GM18517 (cell line): ENCODE measurements around the gene SLC6A6.

Experiments used
- ATAC-seq: cut with Tn5 transposase; IDR thresholded peaks from one replicate; pipeline ENCODE4 v1.9.1; 2021; ENCODE audit warnings: mild to moderate bottlenecking, moderate library complexity; ENCODE audit not compliant: unreplicated experiment

SLC6A6 gene

DNA sequence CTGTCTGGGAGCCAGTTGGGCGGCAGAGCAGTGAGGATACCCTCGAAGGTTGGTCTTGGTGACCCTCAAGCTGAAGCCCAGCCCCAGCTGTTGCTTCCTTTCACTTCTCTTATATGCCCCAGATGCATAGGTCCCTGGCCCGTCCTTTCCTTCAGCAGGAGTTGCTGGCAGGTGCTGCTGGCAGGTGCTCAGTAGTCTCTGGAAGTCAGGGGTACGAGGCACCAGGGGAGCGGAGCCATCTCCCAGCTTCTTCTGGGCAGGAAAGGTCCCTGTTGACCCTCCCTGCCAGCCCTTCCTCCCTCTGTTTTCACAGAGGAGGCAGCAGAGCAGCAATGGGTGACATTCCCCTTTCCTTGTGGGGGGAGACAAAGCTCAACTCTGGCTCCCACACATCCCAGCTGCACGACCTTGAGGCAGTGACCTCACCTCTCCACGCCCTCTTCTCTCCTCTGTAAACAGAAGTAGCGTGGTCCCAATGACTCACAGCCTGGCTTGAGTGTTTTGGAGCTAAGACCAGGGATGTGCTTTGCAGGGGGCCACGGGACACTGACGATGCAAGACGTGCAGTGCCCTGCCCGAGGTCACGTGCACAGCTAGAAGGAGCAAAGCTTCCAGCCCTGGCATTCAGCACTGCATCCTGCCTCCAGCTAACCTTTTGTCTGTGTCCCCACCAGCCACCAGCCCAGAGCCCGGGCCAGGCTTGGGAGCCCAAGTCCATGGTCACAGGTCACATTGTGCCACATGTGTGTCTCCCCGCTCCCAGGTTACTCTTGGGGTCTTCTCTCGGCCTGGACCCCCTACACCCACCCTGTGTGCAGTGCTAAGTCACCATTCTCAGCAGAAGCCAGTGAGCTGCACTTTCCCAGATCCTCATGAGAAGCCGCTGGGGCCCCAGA, 49.7 kb downstream of the SLC6A6 start:
- ATAC-seq: no peak

DNA sequence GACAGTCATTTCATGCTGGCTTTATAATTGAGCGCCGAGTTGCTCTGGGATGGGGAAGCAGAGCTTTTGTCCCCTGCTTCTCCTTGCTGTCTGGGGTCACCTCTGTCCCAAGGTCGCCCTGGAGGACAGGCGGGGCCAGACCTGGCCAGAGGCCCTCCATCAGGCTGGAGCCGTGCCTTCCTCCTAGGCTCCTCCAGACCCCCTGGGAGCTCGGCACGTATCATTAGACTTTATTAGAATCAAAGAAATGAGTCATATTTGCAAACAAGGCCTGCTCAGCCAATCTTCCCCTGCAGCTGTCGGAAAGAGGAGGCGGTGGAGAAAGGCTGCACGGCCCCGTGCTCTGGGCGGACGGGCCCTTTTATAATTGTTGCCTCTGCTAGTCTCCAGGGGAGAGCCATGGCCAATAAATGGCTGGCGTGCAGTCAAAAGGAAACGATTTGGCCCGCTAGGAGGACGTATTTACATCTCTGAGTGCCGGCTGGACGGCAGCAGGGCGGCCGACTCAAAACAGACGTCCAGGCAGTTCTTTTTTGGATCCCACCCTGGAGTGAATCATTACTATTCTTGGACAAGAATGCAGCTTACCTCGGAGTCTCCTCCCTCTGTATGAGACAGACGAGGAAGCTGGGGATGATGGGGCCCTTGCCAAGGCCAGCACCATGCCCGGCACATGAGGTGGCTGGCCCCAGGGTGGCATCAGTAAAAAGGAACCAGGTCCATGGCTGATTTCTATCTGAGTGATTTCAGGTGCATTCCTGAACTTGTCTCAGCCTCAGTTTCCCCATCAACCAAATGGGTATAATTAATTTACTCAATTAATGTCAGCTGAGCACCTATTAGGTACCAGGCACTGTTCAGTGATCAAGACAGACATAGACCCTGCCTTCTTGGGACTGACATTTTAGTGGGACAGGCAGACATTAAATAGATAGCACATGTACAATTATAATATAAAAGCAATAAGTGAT, 50.6 kb downstream of the SLC6A6 start:
- ATAC-seq: no peak

GRCh38 chr3:14453876-14454638, 51.7 kb downstream of the SLC6A6 start:
- ATAC-seq: no peak

DNA sequence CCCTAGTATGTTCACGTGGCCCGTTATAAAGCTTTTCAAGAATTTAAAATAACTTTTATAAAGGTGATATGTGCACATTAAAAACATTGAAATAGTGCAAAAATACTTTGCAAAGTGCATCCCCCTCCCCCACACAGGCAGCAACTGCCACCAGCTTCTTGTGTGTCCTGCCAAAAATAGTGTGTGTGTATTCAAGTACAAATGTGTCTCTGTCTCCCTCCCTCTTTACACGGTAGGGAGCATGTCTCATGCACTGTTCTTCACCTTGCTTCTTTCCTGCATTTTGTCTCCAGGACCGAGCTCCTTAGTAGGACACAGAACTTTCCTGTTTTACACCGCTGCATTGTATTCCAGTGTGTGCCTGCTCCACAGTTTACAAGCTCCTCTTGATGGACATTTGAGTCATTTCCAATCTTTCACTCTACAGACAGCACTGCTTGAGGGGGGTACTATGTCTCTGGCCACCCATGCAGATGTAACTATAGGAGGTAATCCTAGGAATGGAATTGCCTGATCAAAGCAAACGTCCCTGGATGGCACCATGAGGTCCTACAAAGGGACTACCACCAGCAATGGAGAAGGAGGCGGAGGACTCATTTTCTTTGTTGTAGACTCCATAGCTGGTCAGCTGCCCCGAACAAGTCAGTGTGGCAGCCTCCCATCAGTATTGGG, 52.4 kb downstream of the SLC6A6 start:
- ATAC-seq: no peak

- no peak for ATAC-seq
Observed at GRCh38 chr3:14455571-14456317, 53.3 kb downstream of the SLC6A6 start.

DNA sequence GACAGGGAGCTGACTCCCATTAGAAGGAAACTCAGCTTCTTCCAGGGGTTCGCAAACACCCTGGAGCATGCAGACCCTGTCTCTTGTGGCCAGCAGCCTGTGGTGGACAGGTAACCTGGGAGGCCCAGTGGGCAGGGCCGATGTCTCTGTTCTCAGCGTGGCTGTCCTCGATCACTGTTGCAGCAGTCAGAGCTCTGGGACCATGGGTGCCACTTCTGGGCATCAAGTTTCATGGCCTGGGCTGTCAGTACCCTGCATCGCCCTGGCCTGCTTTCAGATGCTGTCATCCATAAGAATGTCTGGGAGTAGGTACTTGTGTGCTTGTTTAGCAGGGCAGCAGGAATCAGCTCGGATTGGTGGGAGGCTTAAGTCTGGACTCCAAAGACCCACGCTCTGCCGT, 54.4 kb downstream of the SLC6A6 start:
- ATAC-seq: no peak

DNA sequence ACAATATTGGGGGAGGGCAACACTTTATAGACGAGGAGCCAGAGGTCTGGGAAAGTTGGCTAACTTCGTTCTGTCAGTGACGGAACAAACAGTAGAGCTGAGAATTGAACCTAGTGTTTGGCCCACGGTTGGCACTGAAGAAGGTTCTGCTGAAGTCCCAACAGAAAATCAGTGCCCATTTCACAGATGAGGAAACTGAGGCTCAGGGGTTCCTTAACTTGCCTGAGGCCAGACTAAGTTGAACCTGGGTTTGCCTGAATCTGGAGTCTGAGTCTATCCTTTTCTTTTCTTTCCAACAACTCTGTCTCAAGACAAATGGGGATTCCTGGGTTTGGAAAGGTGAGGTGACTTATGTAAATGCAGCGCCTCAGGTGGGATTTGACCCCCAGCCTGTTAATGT, 55.1 kb downstream of the SLC6A6 start:
- no peak for ATAC-seq

- no peak for ATAC-seq
Observed at GRCh38 chr3:14457999-14458398, 55.6 kb downstream of the SLC6A6 start.

- ATAC-seq: no peak
Observed at GRCh38 chr3:14458434-14459275, 56.2 kb downstream of the SLC6A6 start.

GRCh38 chr3:14459384-14459783, 57.0 kb downstream of the SLC6A6 start:
- no peak for ATAC-seq

GRCh38 chr3:14459787-14460186, 57.4 kb downstream of the SLC6A6 start:
- no peak for ATAC-seq

DNA sequence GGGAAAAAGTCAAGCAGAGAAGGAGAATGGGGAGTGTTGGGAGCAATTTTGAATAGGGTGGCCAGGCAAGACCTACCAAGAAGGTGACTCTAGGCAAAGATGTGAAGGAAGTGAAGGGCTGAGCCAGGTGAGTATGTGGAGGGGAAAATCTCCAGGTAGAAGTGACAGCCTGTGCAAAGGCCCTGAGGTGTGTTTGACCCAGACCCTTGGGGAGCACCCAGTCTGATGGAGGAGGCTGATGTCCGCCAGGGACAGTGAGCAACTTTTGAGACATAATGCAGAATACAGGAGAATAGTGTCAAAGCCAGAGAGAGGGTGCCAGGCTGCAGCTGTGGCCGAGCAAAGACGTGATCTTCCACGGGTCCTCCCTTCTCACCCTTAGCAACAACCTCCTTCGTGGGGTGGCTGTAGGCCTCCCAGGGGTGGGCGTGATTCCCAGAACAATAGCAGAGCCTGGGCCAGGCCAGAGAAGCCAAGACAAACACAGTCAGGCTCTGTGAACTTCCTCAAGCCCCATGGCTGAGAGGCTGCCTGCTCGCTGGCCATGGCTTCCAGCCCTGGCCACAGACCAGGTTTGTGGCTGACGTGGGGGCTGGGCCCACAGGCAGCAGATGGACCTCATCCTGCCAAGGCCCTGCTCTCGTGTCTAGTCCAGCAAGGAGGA, 58.1 kb downstream of the SLC6A6 start:
- ATAC-seq: no peak

DNA sequence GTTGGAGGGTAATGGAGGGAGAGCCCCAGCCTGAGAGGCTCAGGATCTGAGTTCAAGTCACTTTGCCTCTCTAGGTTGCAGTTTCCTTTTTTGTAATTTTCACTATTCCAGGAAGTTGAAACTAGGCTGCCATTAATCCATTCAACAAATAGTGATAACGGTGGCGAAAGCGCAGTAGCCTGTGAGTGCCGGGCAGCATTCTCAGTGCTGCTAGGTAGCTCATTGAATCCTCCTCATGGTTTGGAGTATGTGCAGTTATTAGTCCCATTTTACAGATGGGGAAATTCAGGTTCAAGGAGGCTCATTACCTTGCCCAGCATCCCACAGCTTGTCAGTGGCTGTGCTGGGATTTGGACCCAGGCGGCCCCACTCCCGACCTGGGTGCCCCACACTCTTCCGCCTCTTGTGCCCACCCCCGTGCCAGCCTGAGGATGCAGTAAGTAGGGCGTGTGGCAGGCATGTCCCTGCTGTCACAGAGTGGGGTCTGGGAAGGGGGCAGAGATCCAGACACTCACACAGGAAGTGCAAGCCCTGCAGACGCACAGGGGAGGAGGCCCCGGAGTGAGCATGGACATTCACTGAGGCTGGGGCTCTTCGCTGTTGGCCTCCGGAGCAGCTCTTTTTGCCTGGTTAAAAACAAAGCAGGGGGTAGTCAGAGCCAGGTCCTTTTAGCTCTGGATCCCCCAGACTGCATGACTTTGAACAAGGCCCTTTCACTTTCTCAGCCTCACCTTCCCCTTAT, 58.8 kb downstream of the SLC6A6 start:
- ATAC-seq: no peak

GRCh38 chr3:14461748-14462324, 59.4 kb downstream of the SLC6A6 start:
- no peak for ATAC-seq

GRCh38 chr3:14462738-14463137, 60.3 kb downstream of the SLC6A6 start:
- no peak for ATAC-seq

DNA sequence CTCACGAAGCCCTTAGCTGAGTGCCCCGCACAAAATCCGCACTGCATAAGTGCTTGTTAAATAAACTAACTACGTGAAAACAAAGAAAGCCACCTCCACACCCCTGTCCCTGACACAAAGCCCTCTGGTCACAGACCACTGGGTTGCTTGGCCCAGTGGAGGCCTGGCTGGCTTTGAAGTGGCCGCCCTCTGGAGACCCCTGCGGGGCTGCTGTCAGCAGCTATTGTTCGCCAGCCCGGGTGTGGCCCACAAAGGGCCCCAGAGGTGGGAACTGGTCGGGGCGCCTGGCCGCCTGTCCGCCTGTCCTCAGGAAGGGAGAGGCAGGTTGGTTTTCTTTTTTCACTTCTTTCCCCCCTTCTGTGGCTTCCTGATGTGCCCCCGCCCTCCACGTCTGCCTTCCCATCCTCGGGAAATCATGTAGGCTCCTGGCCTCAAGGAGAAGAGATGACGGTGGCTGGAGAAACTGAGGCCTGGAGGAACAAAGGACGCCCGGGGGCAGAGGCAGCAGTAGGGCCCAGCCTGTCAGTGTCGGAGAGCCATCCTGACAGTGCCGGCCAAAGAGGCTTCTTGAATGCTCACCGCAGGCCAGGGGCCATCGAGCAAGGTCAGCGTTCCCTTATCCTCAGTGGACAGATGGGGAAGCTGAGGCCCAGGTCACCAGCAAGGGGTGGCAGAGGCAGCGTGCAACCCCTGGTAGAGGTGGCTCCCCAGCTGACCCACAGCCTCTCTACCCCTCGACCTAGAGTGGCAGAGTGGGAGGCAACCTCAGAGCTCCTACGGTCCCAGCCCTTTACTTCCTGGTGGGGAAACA, 61.1 kb downstream of the SLC6A6 start:
- no peak for ATAC-seq

GRCh38 chr3:14464141-14464465, 61.7 kb downstream of the SLC6A6 start:
- ATAC-seq: no peak
